T-helper 22 cell (primary cell): ENCODE results near the gene DGKQ.

Experiments used
- DNase-seq: peaks from one replicate; pipeline ENCODE4 v3.0.0-alpha.2; 2020; ENCODE audit warnings: low read depth

DGKQ gene

GRCh38 chr4:973431-974397, at the start of gene DGKQ:
TSS of gene DGKQ (minus strand) at chr4:973569. CDS start at chr4:973482, 87 bp downstream.
- DNase-seq = peak; percentile 79

DNA sequence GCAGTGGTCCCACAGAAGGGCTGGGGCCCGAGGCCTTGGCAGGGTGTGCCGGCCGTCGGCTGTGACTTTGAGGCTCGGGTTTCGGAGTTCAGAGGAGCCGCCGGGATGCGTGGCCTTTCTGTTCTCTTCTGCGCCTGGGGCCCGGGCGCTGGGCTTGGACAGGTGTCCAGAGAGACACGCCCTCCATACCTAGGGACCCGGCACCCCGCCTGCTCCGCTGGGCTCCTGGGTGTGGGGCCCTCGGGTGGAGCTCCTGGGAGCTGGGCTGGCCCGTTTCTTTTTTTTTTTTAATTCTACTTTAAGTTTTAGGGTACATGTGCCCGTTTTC, 49.3 kb upstream of the DGKQ start:
- DNase-seq = no peak

- DNase-seq = no peak
These were observed 48.8 kb upstream of the DGKQ start for GRCh38 chr4:1022051-1022738.

- no peak for DNase-seq
These were observed 48.1 kb upstream of the DGKQ start for GRCh38 chr4:1021386-1022050.

- no peak for DNase-seq
These were observed 46.5 kb upstream of the DGKQ start for GRCh38 chr4:1019729-1020470.

DNA sequence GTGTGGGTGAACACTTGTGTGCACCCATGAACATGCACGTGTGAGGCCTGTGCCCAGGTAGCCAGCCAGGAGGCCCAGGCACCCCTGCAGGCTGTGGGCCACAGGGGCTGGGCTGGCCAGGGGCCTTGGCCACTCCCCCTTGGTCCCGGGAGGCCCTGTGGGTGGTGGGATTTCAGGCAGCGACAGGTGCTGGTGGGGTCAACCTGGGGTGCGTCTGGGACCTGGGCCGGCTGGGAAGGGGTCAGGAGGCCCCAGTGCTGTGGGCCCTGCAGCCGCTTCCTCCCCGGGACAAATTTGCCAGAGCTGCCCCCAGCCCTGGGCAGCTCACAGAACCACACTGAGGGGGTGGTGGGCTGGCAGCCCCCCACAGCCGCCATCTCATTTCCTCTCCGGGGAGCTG, 46.0 kb upstream of the DGKQ start:
- no peak for DNase-seq

- DNase-seq = no peak
These were observed 45.0 kb upstream of the DGKQ start for GRCh38 chr4:1018147-1019020.

DNA sequence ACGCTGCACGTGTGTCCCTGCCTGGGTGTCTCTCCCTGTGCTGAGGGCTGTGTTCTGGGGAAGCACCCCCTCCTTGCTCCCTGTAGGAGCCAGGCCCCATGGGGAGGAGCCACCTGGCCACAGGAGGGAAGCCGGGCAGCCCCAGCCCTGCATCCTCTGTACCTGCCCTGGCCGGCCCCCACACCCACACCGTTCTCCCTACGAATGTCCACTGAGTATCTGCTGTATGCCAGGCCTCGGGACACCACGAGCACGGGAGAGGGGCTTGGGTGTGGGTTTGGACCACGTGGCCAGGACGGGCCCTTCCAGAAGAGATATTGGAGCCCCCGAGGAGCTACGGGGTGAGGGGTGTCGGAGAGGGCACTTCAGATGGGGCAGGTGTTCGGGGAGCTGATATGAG, 44.3 kb upstream of the DGKQ start:
- no peak for DNase-seq

DNA sequence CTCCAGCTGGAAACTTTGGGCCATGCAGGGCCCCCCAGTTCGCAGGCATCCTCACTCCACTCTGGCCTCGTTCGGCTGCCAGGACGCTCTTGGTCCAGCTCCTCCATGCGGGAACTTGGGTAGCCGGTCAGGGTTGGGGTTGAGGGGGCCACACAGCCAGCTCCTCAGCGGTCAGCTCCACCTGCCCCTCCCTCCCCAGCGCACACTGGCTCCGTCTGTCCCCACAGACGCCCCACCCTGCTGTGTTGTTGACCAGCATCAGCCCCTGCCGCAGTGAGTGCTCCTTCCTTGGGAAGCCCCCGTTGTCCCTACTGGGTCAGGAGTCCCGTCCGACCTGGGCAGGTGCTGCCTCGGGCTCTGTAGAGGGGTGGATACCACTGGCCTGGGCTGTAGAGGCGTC, 43.8 kb upstream of the DGKQ start:
- no peak for DNase-seq

DNA sequence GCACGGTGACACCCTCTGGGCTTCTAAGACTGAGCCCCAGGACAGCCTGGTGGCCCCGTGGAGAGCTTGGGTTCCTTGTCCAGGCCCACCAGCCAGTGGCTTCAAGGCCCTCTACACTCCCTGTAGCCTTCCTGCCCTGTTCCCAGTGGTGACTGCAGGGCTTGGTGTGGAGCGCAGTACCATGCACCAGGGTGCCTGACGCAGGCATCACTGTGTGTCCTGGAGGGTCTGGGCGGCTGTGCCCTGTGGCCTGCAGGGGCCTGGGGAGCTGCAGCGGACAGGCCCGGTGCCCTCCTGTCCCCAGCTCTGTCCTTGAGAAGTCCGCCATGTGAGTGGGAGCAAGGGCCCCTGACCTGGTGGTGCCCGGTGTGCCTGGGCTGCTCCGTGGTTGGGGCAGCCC, 42.4 kb upstream of the DGKQ start:
- DNase-seq = no peak

GRCh38 chr4:1015179-1015578, 41.8 kb upstream of the DGKQ start:
- no peak for DNase-seq

DNA sequence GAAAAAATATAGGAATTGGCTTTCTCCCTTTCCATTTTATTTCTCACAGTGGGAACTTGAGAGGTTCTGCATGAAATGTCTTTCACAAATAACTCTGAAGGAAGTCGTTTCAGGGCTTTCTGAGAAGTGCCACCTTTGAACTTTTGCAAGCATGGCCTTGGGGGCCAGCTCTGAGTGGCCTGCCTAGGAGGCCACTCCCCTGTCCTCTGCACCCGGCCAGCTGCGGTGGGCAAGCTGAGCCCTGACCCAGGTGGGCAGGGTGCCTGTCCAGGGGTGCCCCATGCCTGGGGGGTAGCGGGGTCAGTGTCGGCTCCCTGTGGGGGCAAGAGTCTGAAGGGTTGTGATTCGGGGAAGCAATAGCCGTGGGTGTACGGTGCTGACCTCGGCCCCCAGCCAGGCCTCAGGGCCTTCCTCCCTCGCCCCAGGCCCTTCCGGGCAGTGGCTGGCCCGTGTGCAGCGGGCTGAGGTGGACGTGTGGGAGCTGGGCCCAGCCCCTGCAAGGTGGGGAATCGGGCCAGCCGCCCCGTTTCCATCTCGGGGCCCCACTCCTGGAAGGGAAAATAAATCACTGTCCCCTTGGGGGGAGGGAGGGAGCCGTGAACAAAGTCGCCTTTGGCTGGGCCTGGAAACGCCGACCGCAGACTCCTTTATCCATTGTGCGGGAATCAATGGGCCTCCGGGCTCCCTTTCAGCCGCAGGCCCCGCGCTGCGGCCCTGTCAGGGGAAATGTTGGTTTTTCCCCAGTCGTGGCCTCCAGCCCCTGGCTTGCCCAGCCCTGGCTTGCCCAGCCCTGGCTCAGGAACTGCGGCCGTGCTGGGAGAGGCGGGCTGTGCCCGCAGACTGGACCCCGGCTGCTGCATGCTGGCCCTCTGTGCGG, 41.2 kb upstream of the DGKQ start:
- no peak for DNase-seq

GRCh38 chr4:1013225-1014073, 40.1 kb upstream of the DGKQ start:
- no peak for DNase-seq

DNA sequence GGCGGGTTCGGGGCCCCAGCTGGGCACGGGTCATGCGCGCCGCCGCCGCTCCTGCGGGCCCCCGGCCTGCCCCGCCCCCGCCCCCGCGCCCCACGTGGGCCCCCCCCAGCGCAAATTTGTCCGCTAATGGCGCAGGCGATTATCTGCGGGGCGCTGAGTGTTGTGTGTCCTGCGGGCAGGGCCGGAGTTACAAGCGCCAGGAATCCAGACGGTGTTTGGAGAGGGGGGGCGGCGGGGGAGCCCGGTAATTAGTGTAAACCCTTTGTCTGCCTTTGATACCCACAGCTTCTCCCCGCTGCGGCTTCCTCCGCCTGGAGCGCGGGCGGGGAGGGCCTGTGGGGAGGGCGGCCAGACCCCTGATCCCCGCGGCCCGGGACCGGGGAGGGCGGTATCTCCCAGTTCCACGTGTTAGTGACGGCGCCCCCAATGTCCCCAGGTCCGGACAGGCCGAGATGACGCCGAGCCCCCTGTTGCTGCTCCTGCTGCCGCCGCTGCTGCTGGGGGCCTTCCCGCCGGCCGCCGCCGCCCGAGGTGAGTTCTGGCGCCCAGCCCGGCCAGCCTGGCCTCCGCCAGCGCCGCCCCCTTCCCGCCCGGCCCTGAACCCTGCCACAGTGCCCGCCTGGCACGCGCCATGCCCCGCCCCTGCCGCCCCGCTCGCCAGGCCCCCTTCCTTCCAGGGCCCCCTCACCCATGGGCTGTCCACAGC, 38.8 kb upstream of the DGKQ start:
- peak; percentile 33 for DNase-seq

DNA sequence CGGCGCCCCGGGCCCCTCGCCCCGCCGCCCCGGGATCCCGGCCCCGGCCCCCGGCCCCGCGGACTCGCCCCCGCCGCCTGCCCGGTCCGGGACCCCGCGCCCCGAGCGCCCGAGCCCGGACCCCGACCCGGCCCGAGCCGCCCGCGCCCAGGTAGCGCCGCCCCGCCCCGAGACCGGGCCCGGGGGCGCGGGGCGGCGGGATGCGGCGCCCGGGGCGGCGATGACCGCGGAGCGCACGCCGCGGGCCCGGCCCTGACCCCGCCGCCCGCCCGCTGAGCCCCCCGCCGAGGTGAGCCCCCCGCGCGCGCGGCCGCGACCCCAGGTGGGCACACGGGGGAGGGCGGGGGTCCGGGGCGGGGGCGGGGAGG, 38.3 kb upstream of the DGKQ start:
- DNase-seq = no peak

GRCh38 chr4:1011022-1011665, 37.8 kb upstream of the DGKQ start, which contains the start of gene FGFRL1:
TSS of gene FGFRL1 (plus strand) at chr4:1011626. CDS start at chr4:1012486, 860 bp downstream.
- DNase-seq = peak; percentile 84

DNA sequence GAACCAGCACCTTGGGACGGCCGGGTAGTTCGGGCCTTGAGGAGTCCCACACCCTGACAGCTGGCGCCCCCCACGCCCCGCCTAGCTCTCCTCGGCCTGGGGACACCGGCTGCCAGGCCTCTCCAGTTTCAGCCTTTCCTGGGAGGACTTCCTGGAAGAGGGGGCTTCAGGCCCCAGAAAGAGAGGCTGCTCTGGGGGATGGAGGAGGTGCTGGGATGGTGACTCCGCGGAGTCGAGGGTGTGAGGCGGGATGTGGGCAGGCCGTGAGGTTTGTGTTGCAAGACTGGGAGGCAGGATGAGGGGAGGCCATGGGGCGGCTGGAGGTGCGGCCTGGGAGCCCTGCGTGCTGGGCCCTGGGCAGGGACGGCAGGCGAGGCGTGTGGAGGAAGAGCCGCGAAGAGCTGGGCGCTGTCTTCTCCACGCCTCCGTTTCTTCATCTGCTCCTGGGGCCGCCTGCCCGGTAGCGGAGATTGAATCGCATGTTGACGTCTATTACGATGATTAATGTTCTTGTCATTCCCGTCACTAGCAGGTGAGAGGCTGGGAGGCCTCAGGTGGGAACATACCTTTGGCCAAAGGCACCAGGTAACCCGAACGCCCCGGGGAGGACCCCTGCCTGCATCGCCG, 37.1 kb upstream of the DGKQ start:
- DNase-seq = peak; percentile 47
